ENCODE data around the gene MSI2. TPM values are rescaled to one million over a fixed set of nuclear protein-coding genes. Genes with fewer than 3 reads are reported as not detected.

The MSI2 gene
- polyA plus RNA-seq, 12 donors: 24.1 to 40.3 (median 34.1) TPM; not detected in 1

- peak; percentile 21 for DNase-seq
These were observed 262.6 kb downstream of the MSI2 start for GRCh38 chr17:57518587-57519581.

GRCh38 chr17:57519800-57520199 lies 263.5 kb downstream of the MSI2 start:
- no peak for DNase-seq

GRCh38 chr17:57521606-57522005 lies 265.3 kb downstream of the MSI2 start:
- no peak for DNase-seq

GRCh38 chr17:57522042-57523005 lies 266.0 kb downstream of the MSI2 start:
- DNase-seq: no peak

GRCh38 chr17:57523926-57524632 lies 267.8 kb downstream of the MSI2 start:
- no peak for DNase-seq

- DNase-seq: no peak
These were observed 268.7 kb downstream of the MSI2 start for GRCh38 chr17:57524839-57525568.

- DNase-seq: no peak
These were observed 271.1 kb downstream of the MSI2 start for GRCh38 chr17:57527221-57528057.

GRCh38 chr17:57528058-57528451 lies 271.7 kb downstream of the MSI2 start:
- no peak for DNase-seq

- no peak for DNase-seq
These were observed 273.7 kb downstream of the MSI2 start for GRCh38 chr17:57530026-57530425.

GRCh38 chr17:57530508-57530907 lies 274.2 kb downstream of the MSI2 start:
- DNase-seq: no peak

- no peak for DNase-seq
These were observed 274.8 kb downstream of the MSI2 start for GRCh38 chr17:57531078-57531477.

GRCh38 chr17:57531648-57532504 lies 275.6 kb downstream of the MSI2 start:
- no peak for DNase-seq

GRCh38 chr17:57532556-57532955 lies 276.2 kb downstream of the MSI2 start:
- no peak for DNase-seq

GRCh38 chr17:57532966-57533365 lies 276.6 kb downstream of the MSI2 start:
- DNase-seq: no peak

GRCh38 chr17:57533684-57534305 lies 277.5 kb downstream of the MSI2 start:
- no peak for DNase-seq

- DNase-seq: no peak
These were observed 278.5 kb downstream of the MSI2 start for GRCh38 chr17:57534863-57535248.

- DNase-seq: no peak
These were observed 279.1 kb downstream of the MSI2 start for GRCh38 chr17:57535249-57535966.

- no peak for DNase-seq
These were observed 280.0 kb downstream of the MSI2 start for GRCh38 chr17:57536289-57536688.

Measured in muscle of arm (tissue), 12 donors.